Neuron (in vitro differentiated cells): ENCODE measurements around the gene PCDHGA6.
"Not testable (repeated sequence)": the region's sequence is repeated elsewhere in the genome, so short reads cannot be mapped to it uniquely, and the experiment has no call there.

Experiments used
- H2AFZ ChIP-seq: one replicate; pipeline ENCODE4 v1.6.1; 2013; ENCODE audit warnings: low read depth, mild to moderate bottlenecking, inconsistent platforms, low read length, moderate library complexity
- H3K27me3 ChIP-seq: one replicate; pipeline ENCODE4 v1.6.1; 2013; ENCODE audit warnings: low read length; ENCODE audit not compliant: insufficient read depth
- H3K36me3 ChIP-seq: one replicate; pipeline ENCODE4 v1.6.1; 2013; ENCODE audit warnings: low read length; ENCODE audit not compliant: insufficient read depth
- H3K4me1 ChIP-seq: one replicate; pipeline ENCODE4 v1.6.1; 2013; ENCODE audit warnings: low read length; ENCODE audit not compliant: insufficient read depth
- H3K4me3 ChIP-seq: 2 replicates; pipeline ENCODE4 v1.5.1; 2013; ENCODE audit warnings: mild to moderate bottlenecking, low read length, moderate library complexity
- H3K9me3 ChIP-seq: one replicate; pipeline ENCODE4 v1.6.1; 2013; ENCODE audit warnings: low read length

The PCDHGA6 gene

DNA sequence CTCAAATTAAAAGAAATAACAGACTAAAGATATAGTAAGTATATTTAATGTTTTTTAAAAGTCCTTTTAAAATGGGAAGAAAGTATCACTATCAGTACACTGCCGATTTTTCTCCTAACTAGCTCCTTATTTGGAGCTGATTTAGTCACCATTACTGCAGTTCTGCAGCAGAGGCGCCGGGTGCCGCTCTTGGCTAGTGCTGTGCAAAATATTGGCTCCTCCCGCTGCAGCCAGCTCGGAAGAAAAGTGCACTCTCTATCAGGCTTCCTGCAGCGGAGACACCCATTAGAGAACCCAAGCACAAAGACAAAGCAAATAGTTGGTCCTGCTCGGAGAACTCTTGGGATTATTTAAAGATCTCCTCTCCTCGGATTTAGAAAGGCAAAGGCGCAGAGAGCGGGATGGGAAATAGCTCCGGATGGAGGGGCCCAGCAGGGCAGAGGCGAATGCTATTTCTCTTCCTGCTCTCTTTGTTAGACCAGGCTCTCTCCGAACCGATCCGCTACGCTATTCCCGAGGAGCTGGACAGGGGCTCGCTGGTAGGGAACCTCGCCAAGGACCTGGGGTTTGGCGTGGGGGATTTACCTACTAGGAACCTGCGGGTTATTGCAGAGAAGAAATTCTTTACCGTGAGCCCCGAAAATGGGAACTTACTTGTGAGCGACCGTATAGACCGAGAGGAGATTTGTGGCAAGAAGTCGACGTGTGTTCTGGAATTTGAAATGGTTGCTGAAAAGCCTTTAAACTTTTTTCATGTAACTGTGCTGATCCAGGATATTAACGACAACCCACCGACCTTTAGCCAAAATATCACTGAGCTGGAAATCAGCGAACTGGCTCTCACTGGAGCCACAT lies 3.5 kb upstream of the PCDHGA6 start, which contains the start of gene PCDHGB3:
TSS of gene PCDHGB3 (plus strand) at position 249 of the 855 bp plus-strand sequence. CDS start at position 402, 153 bp downstream.
- no peaks in the 10 kb centered on the region for H3K27me3 ChIP-seq
- no peaks in the 10 kb centered on the region for H3K36me3 ChIP-seq
- no peaks in the 10 kb centered on the region for H3K4me1 ChIP-seq
- H2AFZ ChIP-seq, result no peak within 1 kb of the TSS
- H3K9me3 ChIP-seq, result peaks cover 42% of the 10 kb centered on the region
- no peak within 1 kb of the TSS for H3K4me3 ChIP-seq

DNA sequence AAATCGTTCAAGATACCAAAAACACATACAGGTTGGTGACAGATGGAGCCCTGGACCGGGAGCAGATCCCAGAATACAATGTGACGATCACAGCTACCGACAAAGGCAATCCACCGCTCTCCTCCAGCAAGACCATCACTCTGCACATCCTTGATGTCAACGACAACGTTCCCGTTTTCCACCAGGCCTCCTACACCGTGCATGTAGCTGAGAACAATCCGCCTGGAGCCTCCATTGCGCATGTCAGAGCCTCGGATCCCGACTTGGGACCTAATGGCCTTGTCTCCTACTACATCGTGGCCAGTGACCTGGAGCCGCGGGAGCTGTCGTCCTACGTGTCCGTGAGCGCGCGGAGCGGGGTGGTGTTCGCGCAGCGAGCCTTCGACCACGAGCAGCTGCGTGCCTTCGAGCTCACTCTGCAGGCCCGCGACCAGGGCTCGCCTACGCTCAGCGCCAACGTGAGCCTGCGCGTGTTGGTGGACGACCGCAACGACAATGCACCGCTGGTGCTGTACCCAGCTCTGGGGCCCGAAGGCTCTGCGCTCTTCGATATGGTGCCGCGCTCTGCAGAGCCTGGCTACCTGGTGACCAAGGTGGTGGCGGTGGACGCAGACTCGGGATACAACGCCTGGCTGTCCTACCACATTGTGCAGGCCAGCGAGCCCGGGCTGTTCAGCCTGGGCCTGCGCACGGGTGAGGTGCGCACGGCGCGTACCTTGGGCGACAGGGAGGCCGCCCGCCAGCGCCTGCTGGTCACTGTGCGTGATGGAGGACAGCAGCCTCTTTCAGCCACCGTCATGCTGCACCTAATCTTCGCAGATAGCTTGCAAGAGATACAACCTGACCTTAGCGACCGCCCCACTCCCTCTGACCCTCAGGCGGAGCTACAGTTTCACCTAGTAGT lies 1.9 kb upstream of the PCDHGA6 start:
- peaks cover 31% of the 10 kb centered on the region for H3K9me3 ChIP-seq
- no peak overlapping the region for H2AFZ ChIP-seq
- H3K27me3 ChIP-seq, result no peaks in the 10 kb centered on the region
- no peak overlapping the region for H3K4me3 ChIP-seq
- no peaks in the 10 kb centered on the region for H3K4me1 ChIP-seq
- H3K36me3 ChIP-seq, result no peaks in the 10 kb centered on the region

GRCh38 chr5:141374627-141375026 lies 936 bp downstream of the PCDHGA6 start:
- no peaks in the 10 kb centered on the region for H3K36me3 ChIP-seq
- peaks cover 31% of the 10 kb centered on the region for H3K9me3 ChIP-seq
- H2AFZ ChIP-seq, result no peak overlapping the region
- no peak overlapping the region for H3K4me3 ChIP-seq
- no peaks in the 10 kb centered on the region for H3K27me3 ChIP-seq
- no peaks in the 10 kb centered on the region for H3K4me1 ChIP-seq

GRCh38 chr5:141375444-141376155 lies 1.9 kb downstream of the PCDHGA6 start:
- H3K4me3 ChIP-seq, H2AFZ ChIP-seq, H3K27me3 ChIP-seq: not testable (repeated sequence)

GRCh38 chr5:141382469-141383294 lies 9.0 kb downstream of the PCDHGA6 start, which contains the start of gene PCDHGA7:
PCDHGA7 (plus strand) TSS chr5:141382742; CDS start chr5:141382900, 158 bp downstream.
- no peak within 1 kb of the TSS for H3K4me3 ChIP-seq
- no peaks in the 10 kb centered on the region for H3K27me3 ChIP-seq
- peaks cover 16% of the 10 kb centered on the region for H3K9me3 ChIP-seq
- H2AFZ ChIP-seq, result no peak within 1 kb of the TSS
- no peaks in the 10 kb centered on the region for H3K4me1 ChIP-seq
- H3K36me3 ChIP-seq, result no peaks in the 10 kb centered on the region

More at GRCh38 chr5:141375444-141376155, 1.9 kb downstream of the PCDHGA6 start:
- peaks cover 31% of the 10 kb centered on the region for H3K9me3 ChIP-seq
- not testable (repeated sequence) for H3K4me1 ChIP-seq, H3K36me3 ChIP-seq

DNA sequence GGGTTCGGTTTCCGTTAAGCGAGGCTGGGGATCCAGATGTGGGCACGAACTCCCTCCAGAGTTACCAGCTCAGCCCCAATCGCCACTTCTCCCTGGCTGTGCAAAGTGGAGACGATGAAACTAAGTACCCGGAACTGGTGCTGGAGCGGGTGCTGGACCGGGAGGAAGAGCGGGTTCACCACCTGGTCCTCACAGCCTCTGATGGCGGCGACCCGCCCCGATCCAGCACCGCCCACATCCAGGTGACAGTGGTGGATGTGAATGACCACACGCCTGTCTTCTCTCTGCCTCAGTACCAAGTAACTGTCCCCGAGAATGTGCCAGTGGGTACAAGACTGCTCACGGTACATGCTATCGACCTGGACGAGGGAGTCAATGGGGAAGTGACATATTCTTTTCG lies 9.7 kb downstream of the PCDHGA6 start:
- no peaks in the 10 kb centered on the region for H3K36me3 ChIP-seq
- peaks cover 17% of the 10 kb centered on the region for H3K9me3 ChIP-seq
- no peak overlapping the region for H3K4me3 ChIP-seq
- no peaks in the 10 kb centered on the region for H3K4me1 ChIP-seq
- H3K27me3 ChIP-seq, result no peaks in the 10 kb centered on the region
- H2AFZ ChIP-seq, result no peak overlapping the region

- no peak overlapping the region for H2AFZ ChIP-seq
- H3K9me3 ChIP-seq, result peaks cover 28% of the 10 kb centered on the region
- no peaks in the 10 kb centered on the region for H3K4me1 ChIP-seq
- no peak overlapping the region for H3K4me3 ChIP-seq
- H3K36me3 ChIP-seq, result no peaks in the 10 kb centered on the region
- H3K27me3 ChIP-seq, result no peaks in the 10 kb centered on the region
Observed at GRCh38 chr5:141384471-141385267, 11.0 kb downstream of the PCDHGA6 start.

- not testable (repeated sequence) for H2AFZ ChIP-seq, H3K27me3 ChIP-seq, H3K4me1 ChIP-seq, H3K36me3 ChIP-seq
- peak within 1 kb of the TSS; percentile 48 for H3K4me3 ChIP-seq
- peaks cover 37% of the 10 kb centered on the region for H3K9me3 ChIP-seq
Observed at GRCh38 chr5:141387557-141388311, 14.0 kb downstream of the PCDHGA6 start, which contains the start of gene PCDHGB4. PCDHGB4 (plus strand) TSS chr5:141387698; CDS start chr5:141387885, 187 bp downstream.

DNA sequence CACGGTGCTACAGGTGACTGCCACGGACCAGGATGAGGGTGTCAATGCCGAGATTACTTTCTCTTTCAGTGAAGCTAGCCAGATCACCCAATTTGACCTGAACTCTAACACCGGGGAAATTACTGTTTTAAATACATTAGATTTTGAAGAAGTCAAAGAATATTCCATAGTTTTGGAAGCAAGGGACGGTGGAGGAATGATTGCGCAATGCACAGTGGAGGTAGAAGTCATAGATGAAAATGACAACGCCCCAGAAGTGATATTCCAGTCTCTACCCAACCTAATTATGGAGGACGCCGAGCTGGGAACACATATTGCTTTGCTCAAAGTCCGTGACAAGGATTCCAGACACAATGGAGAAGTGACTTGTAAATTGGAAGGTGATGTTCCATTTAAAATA lies 15.0 kb downstream of the PCDHGA6 start:
- Histone ChIP-seq H3K4me1 (no peaks in the 10 kb centered on the region), H2AFZ (no peak overlapping the region), H3K27me3 (no peaks in the 10 kb centered on the region), H3K36me3 (peaks cover 9% of the 10 kb centered on the region), H3K4me3 (no peak overlapping the region), H3K9me3 (peaks cover 39% of the 10 kb centered on the region)

- Histone ChIP-seq H3K9me3 (peaks cover 43% of the 10 kb centered on the region), H3K4me3 (no peak overlapping the region), H3K27me3 (no peaks in the 10 kb centered on the region), H3K36me3 (peaks cover 10% of the 10 kb centered on the region), H3K4me1 (no peaks in the 10 kb centered on the region), H2AFZ (no peak overlapping the region)
Observed at GRCh38 chr5:141389153-141390042, 15.7 kb downstream of the PCDHGA6 start.
